Astrocyte (in vitro differentiated cells and primary cell): ENCODE data around the gene HOXA5. TPM values are rescaled to one million over a fixed set of nuclear protein-coding genes. Genes with fewer than 3 reads are reported as not detected.

Source experiments
- DNase-seq: peaks from one replicate; pipeline ENCODE4 v3.0.0-alpha.2; 2010; ENCODE audit warnings: low read depth
- FAIRE-seq: peaks from 2 replicates; lab custom pipeline; 2011; peaks lifted over from hg19 to GRCh38; lab: Jason Lieb, UNC
- H2AFZ ChIP-seq: 2 replicates; pipeline ENCODE4 v1.6.0; 2012; ENCODE audit warnings: low read depth, low read length, inconsistent platforms
- H3K27ac ChIP-seq: 2 replicates; pipeline ENCODE4 v1.5.1; 2011; ENCODE audit warnings: low read depth, low read length, inconsistent platforms
- H3K27me3 ChIP-seq: 2 replicates; pipeline ENCODE4 v1.6.0; 2011; ENCODE audit warnings: low read length, inconsistent platforms; ENCODE audit not compliant: insufficient read depth
- H3K36me3 ChIP-seq: 2 replicates; pipeline ENCODE4 v1.5.1; 2011; ENCODE audit warnings: low read length, inconsistent platforms; ENCODE audit not compliant: insufficient read depth
- H3K4me1 ChIP-seq: 2 replicates; pipeline ENCODE4 v1.5.1; 2011; ENCODE audit warnings: low read length, inconsistent platforms; ENCODE audit not compliant: insufficient read depth
- H3K4me2 ChIP-seq: 2 replicates; pipeline ENCODE4 v1.6.0; 2012; ENCODE audit warnings: low read length, inconsistent platforms
- H3K4me3 ChIP-seq: 2 replicates; pipeline ENCODE4 v1.5.1; 2011; ENCODE audit warnings: low read depth, mild to moderate bottlenecking, low read length, inconsistent platforms; ENCODE audit not compliant: insufficient read depth
- H3K79me2 ChIP-seq: 2 replicates; pipeline ENCODE4 v1.6.0; 2012; ENCODE audit warnings: mild to moderate bottlenecking, low read length, inconsistent platforms; ENCODE audit not compliant: insufficient read depth
- H3K9ac ChIP-seq: 2 replicates; pipeline ENCODE4 v1.6.0; 2012; ENCODE audit warnings: mild to moderate bottlenecking, low read length, inconsistent platforms
- H3K9me3 ChIP-seq: 2 replicates; pipeline ENCODE4 v1.5.1; 2012; ENCODE audit warnings: low read depth, mild to moderate bottlenecking, low read length, inconsistent platforms; ENCODE audit not compliant: insufficient read depth
- H4K20me1 ChIP-seq: 2 replicates; pipeline ENCODE4 v1.6.0; 2012; ENCODE audit warnings: low read length, inconsistent platforms; ENCODE audit not compliant: insufficient read depth
- H3K27ac Mint-ChIP-seq: one replicate; pipeline ENCODE4 v1.8.0; 2021; ENCODE audit warnings: mild to moderate bottlenecking, mixed read lengths; ENCODE audit not compliant: unreplicated experiment
- H3K27me3 Mint-ChIP-seq: one replicate; pipeline ENCODE4 v1.8.0; 2021; ENCODE audit warnings: low read depth, mixed read lengths; ENCODE audit not compliant: unreplicated experiment
- H3K36me3 Mint-ChIP-seq: one replicate; pipeline ENCODE4 v1.8.0; 2021; ENCODE audit warnings: low read depth, mixed read lengths; ENCODE audit not compliant: unreplicated experiment
- H3K4me1 Mint-ChIP-seq: one replicate; pipeline ENCODE4 v1.8.0; 2021; ENCODE audit warnings: low read depth, mixed read lengths; ENCODE audit not compliant: unreplicated experiment
- H3K4me3 Mint-ChIP-seq: one replicate; pipeline ENCODE4 v1.8.0; 2021; ENCODE audit warnings: mild to moderate bottlenecking, moderate library complexity, mixed read lengths; ENCODE audit not compliant: unreplicated experiment
- H3K9me3 Mint-ChIP-seq: one replicate; pipeline ENCODE4 v1.8.0; 2021; ENCODE audit warnings: mild to moderate bottlenecking, mixed read lengths; ENCODE audit not compliant: unreplicated experiment
- EZH2 ChIP-seq: IDR thresholded peaks from 2 replicates; pipeline ENCODE4 v1.6.1; 2012; ENCODE audit warnings: mild to moderate bottlenecking, low read length, inconsistent platforms; ENCODE audit not compliant: insufficient read depth
- total RNA-seq: library from RNA; stranded (reverse); gene quantifications from 2 replicates; pipeline ENCODE4 v1.2.1, GENCODE V29; 2021
- TF ChIP-seq, protein P1 (sequence below): IDR thresholded peaks from 2 replicates; pipeline ENCODE4 v1.5.1; 2011; ENCODE audit warnings: low read depth, mild to moderate bottlenecking, inconsistent platforms, low read length, moderate library complexity; ENCODE audit not compliant: insufficient read depth

Gene HOXA5
- total RNA-seq, 1 donor from 2014 or later: not detected

GRCh38 chr7:27101171-27101956, 42.1 kb downstream of the HOXA5 start:
- Histone ChIP-seq H3K4me3 (peak overlapping the region; percentile 50), H3K4me2 (peak overlapping the region; percentile 91), H3K4me1 (peaks cover 25% of the 10 kb centered on the region), H2AFZ (no peak overlapping the region), H3K79me2 (peaks cover 40% of the 10 kb centered on the region), H3K27me3 (peaks cover 81% of the 10 kb centered on the region), H3K9me3 (no peaks in the 10 kb centered on the region), H3K9ac (peak overlapping the region; percentile 68), H3K36me3 (no peaks in the 10 kb centered on the region), H4K20me1 (peaks cover 8% of the 10 kb centered on the region), H3K27ac (peak overlapping the region; percentile 72)
- TF ChIP-seq EZH2: no peak
- TF ChIP-seq, protein P1, sequence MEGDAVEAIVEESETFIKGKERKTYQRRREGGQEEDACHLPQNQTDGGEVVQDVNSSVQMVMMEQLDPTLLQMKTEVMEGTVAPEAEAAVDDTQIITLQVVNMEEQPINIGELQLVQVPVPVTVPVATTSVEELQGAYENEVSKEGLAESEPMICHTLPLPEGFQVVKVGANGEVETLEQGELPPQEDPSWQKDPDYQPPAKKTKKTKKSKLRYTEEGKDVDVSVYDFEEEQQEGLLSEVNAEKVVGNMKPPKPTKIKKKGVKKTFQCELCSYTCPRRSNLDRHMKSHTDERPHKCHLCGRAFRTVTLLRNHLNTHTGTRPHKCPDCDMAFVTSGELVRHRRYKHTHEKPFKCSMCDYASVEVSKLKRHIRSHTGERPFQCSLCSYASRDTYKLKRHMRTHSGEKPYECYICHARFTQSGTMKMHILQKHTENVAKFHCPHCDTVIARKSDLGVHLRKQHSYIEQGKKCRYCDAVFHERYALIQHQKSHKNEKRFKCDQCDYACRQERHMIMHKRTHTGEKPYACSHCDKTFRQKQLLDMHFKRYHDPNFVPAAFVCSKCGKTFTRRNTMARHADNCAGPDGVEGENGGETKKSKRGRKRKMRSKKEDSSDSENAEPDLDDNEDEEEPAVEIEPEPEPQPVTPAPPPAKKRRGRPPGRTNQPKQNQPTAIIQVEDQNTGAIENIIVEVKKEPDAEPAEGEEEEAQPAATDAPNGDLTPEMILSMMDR: no peak
- Mint-ChIP-seq H3K27ac (no peak overlapping the region), H3K27me3 (peaks cover 95% of the 10 kb centered on the region), H3K36me3 (peaks cover 5% of the 10 kb centered on the region), H3K4me3 (no peak overlapping the region), H3K9me3 (peaks cover 47% of the 10 kb centered on the region), H3K4me1 (peaks cover 2% of the 10 kb centered on the region)
- FAIRE-seq (no peak), DNase-seq (peak; percentile 92)

GRCh38 chr7:27100694-27101170, 42.7 kb downstream of the HOXA5 start:
- H3K36me3 ChIP-seq: no peaks in the 10 kb centered on the region
- peaks cover 90% of the 10 kb centered on the region for H3K27me3 Mint-ChIP-seq
- FAIRE-seq (no peak), DNase-seq (peak; percentile 47)
- peaks cover 42% of the 10 kb centered on the region for H3K9me3 Mint-ChIP-seq
- peaks cover 75% of the 10 kb centered on the region for H3K27me3 ChIP-seq
- peaks cover 41% of the 10 kb centered on the region for H3K79me2 ChIP-seq
- peak overlapping the region; percentile 68 for H3K9ac ChIP-seq
- H3K36me3 Mint-ChIP-seq: peaks cover 5% of the 10 kb centered on the region
- H3K27ac Mint-ChIP-seq: no peak overlapping the region
- peak overlapping the region; percentile 72 for H3K27ac ChIP-seq
- H3K4me1 ChIP-seq: peaks cover 20% of the 10 kb centered on the region
- peaks cover 8% of the 10 kb centered on the region for H4K20me1 ChIP-seq
- no peaks in the 10 kb centered on the region for H3K9me3 ChIP-seq
- peak overlapping the region; percentile 50 for H3K4me3 ChIP-seq
- no peak overlapping the region for H3K4me3 Mint-ChIP-seq
- H3K4me1 Mint-ChIP-seq: peaks cover 2% of the 10 kb centered on the region
- H3K4me2 ChIP-seq: peak overlapping the region; percentile 91
- TF ChIP-seq, protein P1: no peak
- no peak for TF ChIP-seq EZH2
- H2AFZ ChIP-seq: no peak overlapping the region
